Stimulated activated naive B cell treated with anti-CD40 and anti-IgM and Interleukin-4, amounts not matched to agents 10 μg/mL and 1 μg/mL and 100 μg/mL, for 72 hours (primary cell): ENCODE results near the gene BUD13.
A peak's percentile ranks its signal among the peaks of the same experiment; 100 is the strongest.
"Not testable (repeated sequence)": the region's sequence is repeated elsewhere in the genome, so short reads cannot be mapped to it uniquely, and the experiment has no call there.

Experiments
- ATAC-seq, 2 donors: fragments of 150-1000 bp; cut with Tn5 transposase; replicated peaks; 2 replicates each; pipeline ENCODE4 v1.10.0; 2021; ENCODE audit warnings: moderate library complexity in 1 of 2
- DNase-seq: peaks from one replicate; pipeline ENCODE4 v3.0.0; 2021
- H3K27ac Mint-ChIP-seq: one replicate; pipeline ENCODE4 v1.8.0; 2022; ENCODE audit warnings: mild to moderate bottlenecking, mixed read lengths
- H3K27me3 Mint-ChIP-seq, 2 donors: one replicate each; pipeline ENCODE4 v1.8.0; 2022; ENCODE audit warnings: mixed read lengths in 2 of 2
- H3K36me3 Mint-ChIP-seq, 2 donors: one replicate each; pipeline ENCODE4 v1.8.0; 2022; ENCODE audit warnings: mixed read lengths in 2 of 2, mild to moderate bottlenecking in 1 of 2
- H3K4me1 Mint-ChIP-seq, 2 donors: one replicate each; pipeline ENCODE4 v1.8.0; 2022; ENCODE audit warnings: mixed read lengths in 2 of 2, mild to moderate bottlenecking in 1 of 2
- H3K4me3 Mint-ChIP-seq, 2 donors: one replicate each; pipeline ENCODE4 v1.8.0; 2022; ENCODE audit warnings: mild to moderate bottlenecking in 2 of 2, mixed read lengths in 2 of 2, moderate library complexity in 1 of 2
- H3K9me3 Mint-ChIP-seq, 2 donors: one replicate each; pipeline ENCODE4 v1.8.0; 2022; ENCODE audit warnings: mixed read lengths in 2 of 2, mild to moderate bottlenecking in 1 of 2

Gene BUD13

GRCh38 chr11:116756044-116756443 lies 16.7 kb downstream of the BUD13 start:
- not testable (repeated sequence) for H3K9me3 Mint-ChIP-seq, ATAC-seq, H3K27ac Mint-ChIP-seq, H3K4me3 Mint-ChIP-seq, DNase-seq, H3K4me1 Mint-ChIP-seq, H3K27me3 Mint-ChIP-seq
- peaks cover 35 to 51% of the 10 kb centered on the region in 2 donors for H3K36me3 Mint-ChIP-seq

- no peak for ATAC-seq
- Mint-ChIP-seq H3K36me3 (peaks cover 25 to 39% of the 10 kb centered on the region in 2 donors), H3K9me3 (no peaks in the 10 kb centered on the region)
Observed at GRCh38 chr11:116750070-116750718, 22.6 kb downstream of the BUD13 start.

DNA sequence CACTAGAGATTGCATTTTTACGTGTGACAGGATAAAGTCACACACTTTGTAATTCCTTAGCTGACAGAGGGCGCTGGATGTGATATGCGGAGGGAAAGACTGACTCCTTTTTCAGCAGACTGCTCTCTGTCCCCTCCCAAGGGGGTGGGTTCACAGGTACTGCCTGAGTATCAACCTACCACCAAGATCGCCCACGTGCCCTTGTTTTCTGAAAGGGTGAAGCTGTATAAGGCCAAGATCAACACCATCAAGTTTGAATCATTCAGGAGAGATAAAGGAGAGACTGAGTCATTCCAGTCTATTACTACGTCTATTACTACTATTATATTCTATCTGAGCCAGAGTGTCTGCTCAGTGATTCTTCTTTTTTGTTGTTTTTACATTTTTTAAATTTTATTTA lies 30.7 kb downstream of the BUD13 start:
- Mint-ChIP-seq H3K36me3 (peaks cover 14 to 24% of the 10 kb centered on the region in 2 donors), H3K27me3 (no peaks in the 10 kb centered on the region), H3K4me1 (peaks cover 0 to 3% of the 10 kb centered on the region in 2 donors), H3K9me3 (no peaks in the 10 kb centered on the region), H3K4me3 (no peak overlapping the region), H3K27ac (no peak overlapping the region)
- ATAC-seq (no peak), DNase-seq (no peak)

More at GRCh38 chr11:116750070-116750718, 22.6 kb downstream of the BUD13 start:
- H3K4me1 Mint-ChIP-seq = no peaks in the 10 kb centered on the region
- no peaks in the 10 kb centered on the region for H3K27me3 Mint-ChIP-seq
- H3K4me3 Mint-ChIP-seq = no peak overlapping the region
- no peak overlapping the region for H3K27ac Mint-ChIP-seq
- no peak for DNase-seq

DNA sequence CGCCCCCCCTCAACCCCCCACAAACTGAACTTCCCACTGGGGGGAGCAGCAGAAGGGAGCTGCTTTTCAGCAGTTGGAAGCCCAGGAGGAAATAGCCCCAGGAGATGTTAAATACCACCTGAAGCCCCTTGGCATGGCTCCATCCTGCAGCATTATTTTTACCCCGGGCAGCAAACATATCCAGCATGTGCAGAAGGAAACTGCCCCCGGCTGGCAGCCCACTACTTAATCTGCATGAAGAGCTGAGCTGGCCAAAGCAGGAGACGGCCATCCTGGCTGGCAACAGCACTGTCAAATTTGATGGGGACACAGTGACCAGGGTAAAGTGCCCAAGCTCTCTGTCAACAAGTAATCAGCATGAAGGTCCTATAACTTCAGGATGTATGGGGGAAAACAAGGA lies 32.0 kb downstream of the BUD13 start:
- Mint-ChIP-seq H3K9me3 (no peaks in the 10 kb centered on the region), H3K27ac (no peak overlapping the region), H3K4me1 (peaks cover 0 to 3% of the 10 kb centered on the region in 2 donors), H3K27me3 (no peaks in the 10 kb centered on the region), H3K4me3 (no peak overlapping the region), H3K36me3 (peaks cover 11 to 25% of the 10 kb centered on the region in 2 donors)
- ATAC-seq (no peak), DNase-seq (no peak)

DNA sequence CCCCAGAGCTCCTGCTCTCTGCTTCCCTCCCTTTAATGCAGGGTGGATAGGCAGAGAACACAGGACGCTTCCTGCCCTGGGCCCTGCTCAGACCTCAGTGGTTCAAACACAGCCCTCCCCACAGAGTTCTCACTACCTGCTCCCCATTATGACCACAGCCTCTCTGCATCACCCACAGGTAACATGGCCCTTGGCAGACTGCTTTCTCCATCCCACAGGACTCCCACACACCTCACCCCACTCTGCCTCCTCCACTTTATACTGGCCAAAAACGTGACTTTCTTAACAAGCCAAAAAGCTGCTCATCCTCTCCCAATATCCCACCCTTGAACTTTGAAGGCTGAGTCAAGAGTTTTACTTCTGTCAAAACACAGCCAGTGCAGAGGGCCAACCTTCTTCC lies 33.8 kb downstream of the BUD13 start:
- Mint-ChIP-seq H3K27ac (no peak overlapping the region), H3K36me3 (peaks cover 8 to 24% of the 10 kb centered on the region in 2 donors)

DNA sequence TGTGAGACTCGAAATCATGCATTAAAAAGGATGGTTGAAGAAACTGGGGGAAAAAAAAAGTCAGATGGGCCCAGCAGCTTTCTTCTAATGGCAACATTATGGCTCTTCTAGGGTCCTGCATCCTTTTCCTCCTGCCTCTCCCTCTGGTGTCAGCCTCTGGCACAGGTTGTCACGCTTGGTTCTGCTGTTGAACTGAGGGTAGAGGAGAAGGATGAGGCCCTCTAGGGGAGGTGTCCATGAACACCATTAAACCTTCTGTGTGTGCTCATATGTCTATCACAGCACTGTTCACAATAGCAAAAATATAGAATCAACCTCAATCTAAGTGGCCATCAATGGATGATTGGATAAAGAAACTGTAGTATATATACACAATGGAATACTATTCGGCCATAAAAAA lies 36.0 kb downstream of the BUD13 start:
- no peak overlapping the region for H3K4me3 Mint-ChIP-seq
- H3K36me3 Mint-ChIP-seq = peaks cover 9 to 30% of the 10 kb centered on the region in 2 donors
- no peak overlapping the region for H3K27ac Mint-ChIP-seq
- DNase-seq (no peak), ATAC-seq (no peak)
- H3K27me3 Mint-ChIP-seq = peaks cover 0 to 2% of the 10 kb centered on the region in 2 donors
- H3K4me1 Mint-ChIP-seq = peaks cover 22 to 25% of the 10 kb centered on the region in 2 donors
- H3K9me3 Mint-ChIP-seq = no peaks in the 10 kb centered on the region

More for the DNA sequence above, 33.8 kb downstream of the BUD13 start:
- DNase-seq (no peak), ATAC-seq (no peak)
- Mint-ChIP-seq H3K4me1 (peaks cover 6 to 7% of the 10 kb centered on the region in 2 donors), H3K9me3 (no peaks in the 10 kb centered on the region), H3K4me3 (no peak overlapping the region), H3K27me3 (no peaks in the 10 kb centered on the region)

DNA sequence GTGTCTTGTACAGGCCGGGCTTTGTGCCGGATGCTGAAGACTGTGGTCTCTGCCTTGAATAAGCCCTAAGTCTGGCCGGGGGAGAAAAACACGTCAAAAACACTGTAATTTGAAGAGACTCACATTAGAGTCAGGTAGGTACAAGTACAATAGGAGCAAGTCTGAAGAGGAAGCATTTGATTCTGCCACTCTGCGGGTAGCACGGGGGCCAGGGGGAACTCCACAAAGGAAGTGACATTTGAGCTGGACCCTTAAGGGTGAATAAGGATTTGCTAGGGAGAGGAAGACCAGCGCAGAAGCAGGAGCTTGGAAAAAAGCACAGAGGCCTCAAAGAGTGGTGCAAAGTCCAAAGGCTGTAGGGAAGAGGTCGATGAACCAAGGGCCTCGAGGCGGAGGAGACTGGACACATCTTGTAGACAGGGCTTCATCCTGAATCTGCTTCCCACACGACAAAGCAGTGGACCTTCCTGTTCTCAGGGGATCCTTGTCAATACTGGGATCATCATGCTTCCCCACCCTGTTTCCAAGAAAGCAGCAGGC lies 38.7 kb downstream of the BUD13 start:
- ATAC-seq (peak in 1 of 2 donors; percentile 54), DNase-seq (peak; percentile 8)
- no peak overlapping the region for H3K27ac Mint-ChIP-seq
- H3K9me3 Mint-ChIP-seq = no peaks in the 10 kb centered on the region
- H3K27me3 Mint-ChIP-seq = peaks cover 5 to 10% of the 10 kb centered on the region in 2 donors
- no peak overlapping the region for H3K4me3 Mint-ChIP-seq
- H3K4me1 Mint-ChIP-seq = peaks cover 19 to 25% of the 10 kb centered on the region in 2 donors
- peaks cover 9 to 17% of the 10 kb centered on the region in 2 donors for H3K36me3 Mint-ChIP-seq

DNA sequence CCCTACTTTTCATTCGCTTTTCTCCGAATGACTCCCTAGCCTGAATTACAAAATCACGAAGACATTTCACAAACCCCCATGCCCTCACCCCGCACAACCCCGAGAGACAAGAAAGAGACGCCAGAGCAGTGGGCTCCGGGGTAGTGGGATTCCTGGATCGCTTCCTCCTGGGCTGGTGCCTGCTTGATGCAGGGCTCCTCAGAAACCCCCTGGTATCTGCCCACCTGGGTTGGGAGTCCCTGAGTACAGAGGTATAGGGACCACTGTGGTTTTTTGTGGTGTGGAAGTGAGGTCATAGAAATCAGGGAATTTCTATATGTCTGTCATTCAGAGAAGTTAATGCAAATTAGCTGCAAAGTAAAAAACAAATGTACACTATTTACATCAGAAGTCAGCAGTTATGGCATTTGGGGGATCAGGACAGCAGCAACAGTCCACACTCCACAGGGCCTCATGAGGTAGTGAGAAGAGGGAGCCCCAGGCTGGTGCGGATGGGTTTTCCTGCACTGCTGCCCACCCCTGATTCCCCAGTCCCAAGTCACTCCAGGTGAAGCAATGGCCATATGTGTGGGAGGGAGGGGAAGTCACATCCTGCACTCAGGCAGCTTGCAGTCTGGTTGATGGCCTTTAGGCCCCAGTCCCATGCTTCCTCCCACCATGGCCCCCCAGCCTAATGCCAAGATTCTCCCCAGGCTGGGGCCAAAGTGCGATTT lies 39.6 kb downstream of the BUD13 start:
- peak; percentile 20 for DNase-seq
- Mint-ChIP-seq H3K4me1 (peaks cover 19 to 25% of the 10 kb centered on the region in 2 donors), H3K27me3 (peaks cover 5 to 10% of the 10 kb centered on the region in 2 donors), H3K27ac (peak overlapping the region; percentile 84), H3K4me3 (peak overlapping the region in 1 of 2 donors; percentile 62), H3K36me3 (peaks cover 6 to 17% of the 10 kb centered on the region in 2 donors), H3K9me3 (no peaks in the 10 kb centered on the region)
- peak; percentile 68 to 82 for ATAC-seq

GRCh38 chr11:116732271-116733042 lies 40.3 kb downstream of the BUD13 start:
- peaks cover 5 to 10% of the 10 kb centered on the region in 2 donors for H3K27me3 Mint-ChIP-seq
- H3K27ac Mint-ChIP-seq = peak overlapping the region; percentile 84
- H3K9me3 Mint-ChIP-seq = no peaks in the 10 kb centered on the region
- H3K4me1 Mint-ChIP-seq = peaks cover 19 to 25% of the 10 kb centered on the region in 2 donors
- peak; percentile 78 to 82 for ATAC-seq
- DNase-seq = peak; percentile 41
- peak overlapping the region in 1 of 2 donors; percentile 62 for H3K4me3 Mint-ChIP-seq
- peaks cover 2 to 14% of the 10 kb centered on the region in 2 donors for H3K36me3 Mint-ChIP-seq

DNA sequence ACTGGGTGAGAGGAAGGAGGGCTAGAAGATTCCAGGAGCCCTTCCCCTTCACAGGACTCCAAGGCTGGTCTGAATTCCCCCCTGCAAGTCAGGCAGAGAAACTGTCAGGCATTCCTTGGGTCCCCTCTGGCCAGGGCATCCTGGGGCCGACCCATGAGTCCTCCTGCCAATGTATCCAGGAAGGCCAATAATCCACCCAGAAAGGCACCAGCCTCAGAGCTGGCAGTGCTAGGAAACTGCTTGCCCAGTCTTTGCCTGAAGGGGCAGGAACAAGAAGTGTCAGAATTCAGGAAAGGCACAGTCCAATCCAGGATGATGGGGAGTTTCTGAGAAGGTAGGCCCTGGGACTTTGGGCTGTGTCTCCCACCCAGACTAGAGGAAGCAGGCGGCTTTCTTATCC lies 41.0 kb downstream of the BUD13 start:
- ATAC-seq = no peak
- Mint-ChIP-seq H3K4me1 (peaks cover 19 to 25% of the 10 kb centered on the region in 2 donors), H3K27ac (no peak overlapping the region), H3K9me3 (no peaks in the 10 kb centered on the region), H3K36me3 (peaks cover 2 to 13% of the 10 kb centered on the region in 2 donors), H3K27me3 (peaks cover 5 to 11% of the 10 kb centered on the region in 2 donors), H3K4me3 (no peak overlapping the region)
- no peak for DNase-seq

DNA sequence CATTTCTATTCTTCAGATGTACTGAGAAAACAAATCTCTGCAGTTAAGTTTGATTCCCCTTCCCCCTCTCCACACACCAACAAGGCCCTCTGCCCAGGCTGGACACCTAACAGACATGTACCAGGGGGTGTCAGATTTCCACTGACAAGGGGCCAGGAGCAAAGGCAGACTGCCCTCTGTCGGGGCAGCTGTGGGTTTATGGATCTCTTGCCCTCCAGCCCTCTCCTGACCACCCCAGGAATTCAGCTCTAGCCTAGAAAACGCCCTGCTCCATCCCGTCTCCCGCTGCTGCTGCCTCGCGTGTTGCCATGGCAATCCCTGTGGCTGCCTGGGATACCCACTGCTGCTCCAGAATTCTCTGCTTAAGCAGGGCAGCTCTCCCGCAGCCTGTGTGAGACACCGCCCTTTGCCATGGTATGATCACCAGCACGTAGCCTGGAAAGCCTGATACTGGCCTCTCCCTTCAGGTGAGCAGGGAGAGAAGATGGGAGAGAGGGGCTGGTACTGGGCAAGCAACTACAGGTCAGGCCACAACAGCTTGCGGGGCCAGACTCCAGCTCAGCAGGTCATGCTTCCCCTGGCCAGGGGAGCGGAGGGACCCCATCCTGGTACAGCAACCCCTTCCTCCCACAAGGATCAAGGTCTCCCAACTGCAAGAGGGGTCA lies 41.6 kb downstream of the BUD13 start:
- peaks cover 5 to 16% of the 10 kb centered on the region in 2 donors for H3K27me3 Mint-ChIP-seq
- H3K4me1 Mint-ChIP-seq = peaks cover 19 to 25% of the 10 kb centered on the region in 2 donors
- H3K27ac Mint-ChIP-seq = no peak overlapping the region
- H3K36me3 Mint-ChIP-seq = peaks cover 2 to 9% of the 10 kb centered on the region in 2 donors
- no peak for DNase-seq
- ATAC-seq = no peak
- no peak overlapping the region for H3K4me3 Mint-ChIP-seq
- H3K9me3 Mint-ChIP-seq = no peaks in the 10 kb centered on the region

GRCh38 chr11:116730601-116731000 lies 42.2 kb downstream of the BUD13 start:
- ATAC-seq (no peak), DNase-seq (no peak)
- no peaks in the 10 kb centered on the region for H3K9me3 Mint-ChIP-seq
- H3K4me3 Mint-ChIP-seq = no peak overlapping the region
- peaks cover 19 to 25% of the 10 kb centered on the region in 2 donors for H3K4me1 Mint-ChIP-seq
- H3K27me3 Mint-ChIP-seq = peaks cover 5 to 17% of the 10 kb centered on the region in 2 donors
- H3K36me3 Mint-ChIP-seq = peaks cover 2 to 9% of the 10 kb centered on the region in 2 donors
- no peak overlapping the region for H3K27ac Mint-ChIP-seq

- H3K4me3 Mint-ChIP-seq = no peak overlapping the region
- no peak for DNase-seq
- H3K27me3 Mint-ChIP-seq = peaks cover 5 to 17% of the 10 kb centered on the region in 2 donors
- no peaks in the 10 kb centered on the region for H3K9me3 Mint-ChIP-seq
- peaks cover 19 to 25% of the 10 kb centered on the region in 2 donors for H3K4me1 Mint-ChIP-seq
- ATAC-seq = no peak
- H3K27ac Mint-ChIP-seq = no peak overlapping the region
- peaks cover 2 to 9% of the 10 kb centered on the region in 2 donors for H3K36me3 Mint-ChIP-seq
Observed at GRCh38 chr11:116730241-116730561, 42.6 kb downstream of the BUD13 start.
